RWPE1 (cell line): ENCODE measurements around the gene GJB5.

Source experiments
- CTCF ChIA-PET: fragments of 350-600 bp; sonication (Branson Sonifier 250); formaldehyde crosslinking; extraction: SDS; loops from one replicate; lab custom pipeline; 2021; lab: Yijun Ruan, JAX
- POLR2A ChIA-PET: fragments of 400-600 bp; formaldehyde crosslinking; extraction: SDS; loops from one replicate; lab custom pipeline; 2020; ENCODE audit warnings: antibody characterized with exemption; ENCODE audit not compliant: low non-redundant PET; lab: Yijun Ruan, JAX
- DNase-seq: peaks from one replicate; pipeline ENCODE4 v3.0.0; 2012; ENCODE audit warnings: low spot score
- H3K27ac ChIP-seq: fragments of 450-650 bp; 2 replicates; pipeline ENCODE4 v1.5.1; 2017
- CTCF ChIP-seq: fragments of 450-650 bp; conservative IDR thresholded peaks from 2 replicates; pipeline ENCODE4 v1.5.1; 2017; ENCODE audit warnings: low read depth, mild to moderate bottlenecking

GJB5 gene

DNA sequence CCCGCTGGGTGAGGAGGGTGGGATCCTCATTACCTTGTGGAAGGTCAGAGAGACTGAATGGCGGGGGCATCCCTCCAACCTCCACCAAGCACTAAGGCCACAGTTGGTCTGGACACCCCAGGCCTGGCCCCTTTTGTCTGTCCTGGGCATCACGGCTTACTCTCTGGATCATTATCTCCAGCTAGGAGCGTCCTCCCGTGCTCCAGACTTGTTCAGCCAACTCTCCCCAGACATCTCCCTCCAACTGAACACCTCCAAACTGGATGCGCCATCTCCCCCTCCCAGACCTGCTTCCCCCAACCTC, 7.3 kb upstream of the GJB5 start:
- no peak overlapping the region for H3K27ac ChIP-seq
- ChIA-PET POLR2A (no interaction called here), CTCF (interaction anchor here (0.7 kb wide), 1 partner anchor 104 kb away, joined by 3 read pairs; no protein-coding TSS in a partner anchor)
- TF ChIP-seq CTCF = no peak
- DNase-seq = no peak

GRCh38 chr1:34749992-34750391, 4.9 kb upstream of the GJB5 start:
- no peak overlapping the region for H3K27ac ChIP-seq
- no peak for TF ChIP-seq CTCF
- DNase-seq = no peak
- POLR2A ChIA-PET = no interaction called here
- CTCF ChIA-PET = interaction anchor here (0.7 kb wide), 1 partner anchor 22 kb away, joined by 3 read pairs; no protein-coding TSS in a partner anchor

DNA sequence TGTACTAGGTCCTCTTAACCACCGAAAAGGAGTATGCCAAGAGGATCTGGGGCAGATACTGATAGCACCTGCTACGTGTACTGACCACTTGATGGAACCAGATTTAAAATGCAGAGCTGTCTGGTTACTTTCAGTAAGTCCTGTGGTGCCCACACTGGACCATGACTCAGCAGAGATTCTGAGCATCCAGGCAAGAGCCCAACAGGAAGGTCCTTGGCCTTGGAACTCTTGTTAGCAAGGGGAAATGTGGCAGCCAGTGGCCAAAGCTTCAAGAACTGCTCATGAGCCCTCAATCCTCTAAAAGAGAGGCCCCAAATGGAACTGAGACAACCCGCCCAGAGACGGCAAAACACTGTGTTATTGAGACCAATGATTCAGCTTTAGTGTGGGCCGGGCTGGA, 4.2 kb upstream of the GJB5 start:
- no peak for DNase-seq
- TF ChIP-seq CTCF = no peak
- no peak overlapping the region for H3K27ac ChIP-seq
- ChIA-PET POLR2A (no interaction called here), CTCF (interaction anchor here (0.6 to 0.8 kb wide), 3 partner anchors 22 to 205 kb away, joined by 3 to 4 read pairs (median 3); no protein-coding TSS in a partner anchor)

GRCh38 chr1:34753163-34753562, 1.7 kb upstream of the GJB5 start:
- TF ChIP-seq CTCF = no peak
- DNase-seq = no peak
- peak overlapping the region; percentile 99; the same call in 1 of the 2 replicates for H3K27ac ChIP-seq
- ChIA-PET POLR2A (no interaction called here), CTCF (interaction anchor here (1.7 kb wide), 1 partner anchor 11 kb away, joined by 7 read pairs; no protein-coding TSS in a partner anchor)

DNA sequence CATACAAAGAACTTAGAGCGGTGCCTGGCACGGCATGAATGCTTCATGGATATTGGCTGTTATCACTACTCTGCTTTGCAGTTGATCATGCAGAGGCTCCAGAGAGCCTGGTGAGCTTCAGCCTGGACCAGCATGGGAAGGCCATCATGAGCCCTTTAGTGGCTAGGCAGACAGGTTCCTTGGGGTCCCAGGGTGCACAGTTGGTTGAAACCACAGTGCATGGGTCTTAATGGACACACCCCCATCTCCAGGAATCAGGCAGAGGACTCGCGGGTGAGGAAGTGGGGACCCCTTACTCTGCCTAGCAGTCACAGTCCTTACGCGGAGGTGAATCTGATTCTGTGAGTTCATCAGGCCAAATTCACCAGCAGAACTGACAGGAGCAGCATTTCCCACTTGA, 1.1 kb downstream of the GJB5 start:
- POLR2A ChIA-PET = interaction anchor here (0.8 to 1.5 kb wide), 3 partner anchors 23 to 104 kb away, joined by 3 to 19 read pairs (median 4); partner anchors contain the start of gene SMIM12
- TF ChIP-seq CTCF = no peak
- peak overlapping the region; percentile 99 for H3K27ac ChIP-seq
- CTCF ChIA-PET = interaction anchor here (0.7 to 1.7 kb wide), 2 partner anchors 13 to 31 kb away, joined by 3 to 8 read pairs; no protein-coding TSS in a partner anchor
- no peak for DNase-seq

DNA sequence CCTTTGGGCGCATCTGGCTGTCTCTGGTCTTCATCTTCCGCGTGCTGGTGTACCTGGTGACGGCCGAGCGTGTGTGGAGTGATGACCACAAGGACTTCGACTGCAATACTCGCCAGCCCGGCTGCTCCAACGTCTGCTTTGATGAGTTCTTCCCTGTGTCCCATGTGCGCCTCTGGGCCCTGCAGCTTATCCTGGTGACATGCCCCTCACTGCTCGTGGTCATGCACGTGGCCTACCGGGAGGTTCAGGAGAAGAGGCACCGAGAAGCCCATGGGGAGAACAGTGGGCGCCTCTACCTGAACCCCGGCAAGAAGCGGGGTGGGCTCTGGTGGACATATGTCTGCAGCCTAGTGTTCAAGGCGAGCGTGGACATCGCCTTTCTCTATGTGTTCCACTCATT, 2.5 kb downstream of the GJB5 start:
- DNase-seq = no peak
- ChIA-PET CTCF (interaction anchor here (0.9 kb wide), 1 partner anchor 14 kb away, joined by 4 read pairs; no protein-coding TSS in a partner anchor), POLR2A (no interaction called here)
- TF ChIP-seq CTCF = no peak
- H3K27ac ChIP-seq = peak overlapping the region; percentile 99
